SU-DHL-6 (cell line): ENCODE results near the gene GAS7.

Source experiments
- H2AFZ ChIP-seq: fragments of 200-600 bp; sonication (generic); 2 replicates; pipeline ENCODE4 v1.6.1; 2014; ENCODE audit warnings: low read depth, mild to moderate bottlenecking, moderate library complexity, mixed read lengths, antibody characterized with exemption, low read length; ENCODE audit not compliant: severe bottlenecking
- H3F3A ChIP-seq: fragments of 200-600 bp; shearing (Covaris generic); 2 replicates; pipeline ENCODE4 v1.6.0; 2016; ENCODE audit warnings: antibody characterized with exemption, mild to moderate bottlenecking; ENCODE audit not compliant: insufficient read depth
- H3K27ac ChIP-seq: fragments of 200-600 bp; sonication (generic); 2 replicates; pipeline ENCODE4 v1.5.1; 2016; ENCODE audit warnings: low read depth, mild to moderate bottlenecking, low read length, moderate library complexity, mixed read lengths
- H3K27me3 ChIP-seq: fragments of 200-600 bp; sonication (generic), shearing (Covaris generic); 2 replicates; pipeline ENCODE4 v1.6.0; 2014; ENCODE audit warnings: mild to moderate bottlenecking, low read length
- H3K36me3 ChIP-seq: fragments of 200-600 bp; sonication (generic); 2 replicates; pipeline ENCODE4 v1.6.1; 2014; ENCODE audit warnings: mild to moderate bottlenecking, low read length, mixed read lengths
- H3K4me2 ChIP-seq: fragments of 300-600, 200-600 bp; shearing (Covaris generic), sonication (generic); 2 replicates; pipeline ENCODE4 v1.6.0; 2014; ENCODE audit warnings: low read length, low read depth, mild to moderate bottlenecking; ENCODE audit not compliant: poor library complexity, severe bottlenecking
- H3K4me3 ChIP-seq: fragments of 200-600 bp; sonication (generic); 2 replicates; pipeline ENCODE4 v1.5.1; 2014; ENCODE audit warnings: antibody characterized with exemption, low read length, mild to moderate bottlenecking, mixed read lengths; ENCODE audit not compliant: insufficient read depth, poor library complexity, severe bottlenecking
- H3K79me2 ChIP-seq: fragments of 200-600 bp; sonication (generic); 2 replicates; pipeline ENCODE4 v1.6.1; 2014; ENCODE audit warnings: mild to moderate bottlenecking, low read length, moderate library complexity; ENCODE audit not compliant: insufficient read depth
- H3K9ac ChIP-seq: fragments of 200-600 bp; sonication (generic); 2 replicates; pipeline ENCODE4 v1.7.0; 2014; ENCODE audit warnings: mild to moderate bottlenecking, low read length
- H3K9me2 ChIP-seq: fragments of 200-600 bp; sonication (generic); replicated peaks from 2 replicates; pipeline ENCODE4 v1.6.1; 2014; ENCODE audit warnings: low read length; ENCODE audit not compliant: insufficient read depth
- H3K9me3 ChIP-seq: fragments of 200-600 bp; sonication (generic); 2 replicates; pipeline ENCODE4 v1.6.1; 2014; ENCODE audit warnings: low read length, mixed read lengths; ENCODE audit not compliant: insufficient read depth
- H4K20me1 ChIP-seq: fragments of 200-600 bp; sonication (generic); 2 replicates; pipeline ENCODE4 v1.6.1; 2014; ENCODE audit warnings: low read depth, mild to moderate bottlenecking, antibody characterized with exemption, low read length, moderate library complexity, mixed read lengths
- EZH2phosphoT487 ChIP-seq: fragments of 200-600 bp; sonication (generic), shearing (Covaris generic); conservative IDR thresholded peaks from 2 replicates; pipeline ENCODE4 v1.6.1; 2018; ENCODE audit warnings: mild to moderate bottlenecking, antibody characterized with exemption, low read length, moderate library complexity, mixed read lengths
- TF ChIP-seq, protein P1 (sequence below): fragments of 200-600 bp; sonication (generic); IDR thresholded peaks from one replicate; pipeline ENCODE4 v1.5.1; 2017; ENCODE audit warnings: antibody characterized with exemption, mild to moderate bottlenecking, low read length, moderate library complexity; ENCODE audit not compliant: insufficient read depth, poor library complexity, severe bottlenecking

The GAS7 gene

DNA sequence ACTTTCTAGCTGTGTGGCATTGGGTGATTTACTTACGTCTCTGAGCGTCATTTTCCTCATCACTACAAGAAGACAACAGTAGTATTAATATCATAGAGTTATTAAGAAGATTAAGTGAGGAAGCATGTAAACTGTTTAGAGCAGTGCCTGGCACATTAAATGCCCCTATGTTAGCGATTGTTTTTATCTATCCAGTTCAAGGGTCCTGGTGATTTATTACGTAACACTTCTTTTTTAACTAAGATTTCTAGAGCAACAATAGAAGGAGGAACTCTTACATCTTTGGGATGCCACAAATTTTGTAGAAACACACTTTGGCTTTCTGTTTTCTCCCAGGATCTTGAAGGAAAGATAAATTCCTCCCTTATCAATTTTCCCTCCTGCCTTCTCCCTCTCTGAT, 3.3 kb upstream of the GAS7 start:
- Histone ChIP-seq H3K9me3 (no peaks in the 10 kb centered on the region; the same call in 1 of the 2 replicates), H3K79me2 (no peaks in the 10 kb centered on the region), H3K27me3 (no peaks in the 10 kb centered on the region), H3K27ac (no peak overlapping the region), H2AFZ (no peak overlapping the region), H3F3A (no peaks in the 10 kb centered on the region), H3K9me2 (no peaks in the 10 kb centered on the region), H3K4me3 (no peak overlapping the region), H4K20me1 (no peaks in the 10 kb centered on the region), H3K36me3 (no peaks in the 10 kb centered on the region), H3K9ac (no peak overlapping the region), H3K4me2 (no peak overlapping the region)
- TF ChIP-seq EZH2phosphoT487 = no peak
- TF ChIP-seq, protein P1, sequence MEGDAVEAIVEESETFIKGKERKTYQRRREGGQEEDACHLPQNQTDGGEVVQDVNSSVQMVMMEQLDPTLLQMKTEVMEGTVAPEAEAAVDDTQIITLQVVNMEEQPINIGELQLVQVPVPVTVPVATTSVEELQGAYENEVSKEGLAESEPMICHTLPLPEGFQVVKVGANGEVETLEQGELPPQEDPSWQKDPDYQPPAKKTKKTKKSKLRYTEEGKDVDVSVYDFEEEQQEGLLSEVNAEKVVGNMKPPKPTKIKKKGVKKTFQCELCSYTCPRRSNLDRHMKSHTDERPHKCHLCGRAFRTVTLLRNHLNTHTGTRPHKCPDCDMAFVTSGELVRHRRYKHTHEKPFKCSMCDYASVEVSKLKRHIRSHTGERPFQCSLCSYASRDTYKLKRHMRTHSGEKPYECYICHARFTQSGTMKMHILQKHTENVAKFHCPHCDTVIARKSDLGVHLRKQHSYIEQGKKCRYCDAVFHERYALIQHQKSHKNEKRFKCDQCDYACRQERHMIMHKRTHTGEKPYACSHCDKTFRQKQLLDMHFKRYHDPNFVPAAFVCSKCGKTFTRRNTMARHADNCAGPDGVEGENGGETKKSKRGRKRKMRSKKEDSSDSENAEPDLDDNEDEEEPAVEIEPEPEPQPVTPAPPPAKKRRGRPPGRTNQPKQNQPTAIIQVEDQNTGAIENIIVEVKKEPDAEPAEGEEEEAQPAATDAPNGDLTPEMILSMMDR = no peak

DNA sequence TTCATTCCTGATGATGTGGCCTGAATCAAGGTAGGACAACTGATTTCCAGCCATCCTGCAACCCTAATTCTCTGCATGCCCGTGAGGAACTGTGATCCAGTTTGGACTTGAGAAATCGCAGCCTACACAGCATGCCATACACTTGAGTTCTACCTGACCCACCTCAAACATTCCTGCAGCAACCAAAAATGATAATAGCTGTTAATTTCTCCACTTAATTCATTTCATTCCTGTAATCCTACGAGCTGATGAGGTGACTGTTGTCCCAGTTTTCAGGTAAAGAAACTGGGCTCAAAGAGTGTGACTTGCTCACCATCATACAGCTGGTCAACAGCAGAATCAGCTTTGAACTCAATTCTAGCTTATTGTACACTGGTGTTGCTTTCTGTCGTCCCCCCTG, 2.2 kb upstream of the GAS7 start:
- Histone ChIP-seq H3K27ac (no peak overlapping the region), H3K9ac (no peak overlapping the region), H3K4me2 (no peak overlapping the region), H3K36me3 (no peaks in the 10 kb centered on the region), H3K79me2 (no peaks in the 10 kb centered on the region), H4K20me1 (no peaks in the 10 kb centered on the region), H3F3A (no peaks in the 10 kb centered on the region), H3K9me3 (no peaks in the 10 kb centered on the region; the same call in 1 of the 2 replicates), H3K9me2 (no peaks in the 10 kb centered on the region), H2AFZ (no peak overlapping the region), H3K4me3 (no peak overlapping the region), H3K27me3 (no peaks in the 10 kb centered on the region)
- TF ChIP-seq, protein P1 = no peak
- TF ChIP-seq EZH2phosphoT487 = no peak

DNA sequence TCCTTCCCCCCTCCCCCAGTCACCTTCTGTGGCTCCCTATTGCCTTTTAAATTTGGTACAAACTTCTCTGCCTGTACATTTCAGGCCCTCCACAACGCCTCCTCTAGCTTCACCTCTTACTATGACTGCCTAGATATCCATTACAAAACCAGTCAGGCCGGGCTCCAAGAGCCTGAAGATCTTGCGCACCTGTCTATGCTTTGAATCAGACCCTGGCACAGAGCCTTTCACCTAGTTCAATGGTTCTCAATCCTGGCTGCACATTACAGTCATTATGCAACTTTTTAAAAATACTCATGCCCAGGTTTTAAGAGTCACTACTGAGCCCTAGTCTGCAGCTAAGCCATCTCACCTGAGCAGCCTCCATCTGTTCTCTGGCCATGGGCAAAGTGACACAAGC, 1.6 kb upstream of the GAS7 start:
- H3K4me3 ChIP-seq = no peak overlapping the region
- no peaks in the 10 kb centered on the region for H3F3A ChIP-seq
- H3K9me2 ChIP-seq = no peaks in the 10 kb centered on the region
- no peaks in the 10 kb centered on the region for H3K27me3 ChIP-seq
- no peaks in the 10 kb centered on the region for H4K20me1 ChIP-seq
- no peak overlapping the region for H3K4me2 ChIP-seq
- H3K9ac ChIP-seq = no peak overlapping the region
- no peaks in the 10 kb centered on the region for H3K36me3 ChIP-seq
- no peak overlapping the region for H3K27ac ChIP-seq
- H2AFZ ChIP-seq = no peak overlapping the region
- no peaks in the 10 kb centered on the region; the same call in 1 of the 2 replicates for H3K9me3 ChIP-seq
- TF ChIP-seq, protein P1 = no peak
- no peak for TF ChIP-seq EZH2phosphoT487
- H3K79me2 ChIP-seq = no peaks in the 10 kb centered on the region
